ENCODE measurements around the gene LBX2. TPM values are rescaled to one million over a fixed set of nuclear protein-coding genes. Genes with fewer than 3 reads are reported as not detected.
A peak's percentile ranks its signal among the peaks of the same experiment; 100 is the strongest.

The LBX2 gene
- total and polyA plus RNA-seq, 2 of the 4 experiments (the other 2 are of a cell fraction) = 0.18 to 0.62 TPM

DNA sequence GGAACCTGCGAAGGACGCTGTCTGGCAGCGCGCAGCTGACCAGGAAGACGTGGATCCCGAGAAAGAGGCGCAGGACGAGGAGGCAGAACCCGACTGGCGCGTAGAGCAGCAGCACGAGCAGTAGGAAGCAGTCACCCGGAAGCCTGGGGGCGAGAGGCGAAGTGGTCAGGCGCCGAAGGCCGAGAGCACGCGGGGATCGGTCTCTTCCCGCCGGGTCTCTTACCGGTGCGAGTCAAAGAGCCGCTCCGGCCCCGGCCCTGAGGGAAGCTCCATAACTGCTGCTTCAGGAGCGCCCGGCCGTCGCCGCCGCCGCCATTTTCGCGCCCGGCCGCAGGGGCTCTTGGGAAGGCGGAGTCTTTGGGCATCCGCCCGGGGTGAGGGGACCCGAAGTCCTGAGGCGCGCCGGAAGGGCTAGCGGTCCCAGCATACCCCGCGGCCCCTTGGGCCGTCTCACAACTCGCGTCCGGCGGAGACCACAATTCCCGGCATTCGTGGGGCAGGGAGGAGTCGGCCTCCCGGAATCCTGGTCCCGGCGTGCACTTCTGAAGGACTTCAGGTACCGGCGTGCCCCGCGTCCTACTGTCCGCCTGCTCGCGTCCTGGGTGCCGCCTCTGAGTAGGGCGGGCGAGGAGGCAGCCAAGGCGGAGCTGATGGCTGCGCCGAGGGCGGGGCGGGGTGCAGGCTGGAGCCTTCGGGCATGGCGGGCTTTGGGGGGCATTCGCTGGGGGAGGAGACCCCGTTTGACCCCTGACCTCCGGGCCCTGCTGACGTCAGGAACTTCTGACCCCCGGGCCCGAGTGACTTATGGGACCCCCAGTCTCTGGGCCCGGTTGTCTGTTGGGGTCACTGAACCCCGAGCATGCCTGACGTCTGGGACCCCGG, 30.2 kb upstream of the LBX2 start, which contains the start of the genes AUP1 and HTRA2:
Gene AUP1, minus strand, starts transcription at position 350 of the 882 bp plus-strand sequence. Its CDS starts 77 bp downstream, at position 273.
Gene HTRA2, plus strand, starts transcription at position 577 of the 882 bp plus-strand sequence. Its CDS starts 74 bp downstream, at position 651.
- BruUV-seq (replicated peaks) = no TSS peak
- Histone ChIP-seq H3K4me3 (ENCODE audit: insufficient read depth, low read depth, low read length) (peak within 1 kb of the TSS; percentile 93), H3K36me3 (ENCODE audit: control insufficient read depth, insufficient read depth, low read length) (peaks cover 44% of the 10 kb centered on the region), H4K91ac (ENCODE audit: insufficient read depth, low read depth, low read length) (peak within 1 kb of the TSS; percentile 79), H3K18ac (ENCODE audit: low read depth, low read length) (peak within 1 kb of the TSS; percentile 9), H3K79me1 (ENCODE audit: low read depth in 1 of 2, low read length in 2 of 2) (peaks cover 32 to 57% of the 10 kb centered on the region in 2 experiments), H3K14ac (replicated peaks; ENCODE audit: low read depth, low read length) (peak within 1 kb of the TSS; percentile 97), H3K27ac (ENCODE audit: insufficient read depth, low read length) (peak within 1 kb of the TSS; percentile 85), H3K27me3 (ENCODE audit: control insufficient read depth, insufficient read depth, low read length) (no peaks in the 10 kb centered on the region), H3K4me1 (ENCODE audit: control insufficient read depth, insufficient read depth, low read length) (peaks cover 12% of the 10 kb centered on the region), H2BK20ac (ENCODE audit: low read depth, low read length) (no peak within 1 kb of the TSS; the same call in 1 of the 2 replicates), H3K23ac (ENCODE audit: low read depth, low read length) (peak within 1 kb of the TSS; percentile 92), H3K4me2 (ENCODE audit: low read depth, low read length) (peak within 1 kb of the TSS; percentile 95), H3K9ac (ENCODE audit: low read depth, low read length) (peak within 1 kb of the TSS; percentile 93), H2BK15ac (ENCODE audit: low read depth, low read length) (peak within 1 kb of the TSS; percentile 10; the same call in 1 of the 3 replicates), H2BK120ac (ENCODE audit: low read depth, low read length) (peak within 1 kb of the TSS; percentile 77), H2AK5ac (ENCODE audit: low read depth, low read length) (peak within 1 kb of the TSS; percentile 96), H4K8ac (ENCODE audit: low read depth in 2 of 2, low read length in 2 of 2) (peak within 1 kb of the TSS; percentile 78 to 95), H3K9me1 (ENCODE audit: insufficient read depth, low read length) (peaks cover 19% of the 10 kb centered on the region), H3K56ac (ENCODE audit: extremely low read depth, insufficient read depth, low read length) (peak within 1 kb of the TSS; percentile 92), H4K5ac (ENCODE audit: low read depth, low read length) (peak within 1 kb of the TSS; percentile 55), H4K20me1 (ENCODE audit: insufficient read depth, low read length) (peaks cover 13% of the 10 kb centered on the region), H2AFZ (replicated peaks; ENCODE audit: low read length, poor library complexity) (peak within 1 kb of the TSS; percentile 99), H2BK5ac (ENCODE audit: low read depth, low read length, poor library complexity, severe bottlenecking) (peak within 1 kb of the TSS; percentile 88), H3K4ac (ENCODE audit: low read depth, low read length) (peak within 1 kb of the TSS; percentile 90), H3K9me3 (ENCODE audit: control insufficient read depth, insufficient read depth, low read length) (no peaks in the 10 kb centered on the region), H2AK9ac (replicated peaks; ENCODE audit: low read depth, low read length, poor library complexity) (peak within 1 kb of the TSS; percentile 100)
- intact Hi-C loops (cut with micrococcal nuclease) (loop anchor here (1.0 to 2.0 kb wide), 3 partner anchors 46 to 58 kb away; partner anchors contain the start of gene TTC31), in situ Hi-C loops (cut with MboI; ENCODE audit: low sequenced_read_pairs) (no loop called here), dilution Hi-C loops (cut with HindIII; ENCODE audit: low sequenced_read_pairs, unreplicated experiment) (no loop called here)
- ChIA-PET POLR2A (ENCODE audit: unreplicated experiment) (interaction anchor here (0.5 to 0.6 kb wide), 2 partner anchors 56 to 121 kb away, joined by 4 read pairs; no protein-coding TSS in a partner anchor), CTCF (interaction anchor here (0.6 kb wide), 1 partner anchor 55 kb away, joined by 4 read pairs; no protein-coding TSS in a partner anchor)
- DNase-seq (peak; percentile 99), ATAC-seq (ENCODE audit: low read depth) (peak; percentile 93)
- WGBS, 2 experiments (ENCODE audit: extremely low coverage in 2 of 2, insufficient read length in 1 of 2) = 0% methylated on average over 42 of the region's 87 CpGs; no CpG with 5 or more reads in 1 of the 2 experiments
- TF ChIP-seq BHLHE40 (IDR thresholded peaks at IDR 0.05; ENCODE audit: low read depth, low read length) (0 out of 2 replicates have a peak, but pooled peaks have one; percentile 13), RAD21 (IDR thresholded peaks at IDR 0.05; ENCODE audit: low read length) (peak; percentile 6), RCOR1 (IDR thresholded peaks at IDR 0.05; ENCODE audit: insufficient replicate concordance, low read length) (no peak), POLR2A (IDR thresholded peaks at IDR 0.05; ENCODE audit: low read depth, low read length) (peak; percentile 93), SMC3 (IDR thresholded peaks at IDR 0.05; ENCODE audit: low read depth, low read length) (no peak), MXI1 (IDR thresholded peaks at IDR 0.05; ENCODE audit: borderline replicate concordance, low read depth, low read length) (peak; percentile 93), CHD1 (IDR thresholded peaks at IDR 0.05; ENCODE audit: low read depth, low read length) (no peak), MAZ (IDR thresholded peaks at IDR 0.05; ENCODE audit: borderline replicate concordance, low read depth, low read length) (peak; percentile 67; the same call in 1 of the 2 replicates), MAFK (IDR thresholded peaks at IDR 0.05; ENCODE audit: low read depth, low read length) (no peak)
